Epithelial cell of proximal tubule (primary cell): Measurements from ENCODE around the gene DIS3L2. TPM values are rescaled to one million over a fixed set of nuclear protein-coding genes. Genes with fewer than 3 reads are reported as not detected.

Experiments used
- DNase-seq: peaks from one replicate; pipeline ENCODE4 v3.0.0-alpha.2; 2011; ENCODE audit warnings: low read depth
- H3K4me3 ChIP-seq: 2 replicates; pipeline ENCODE4 v1.5.1; 2011; ENCODE audit warnings: low read depth, mild to moderate bottlenecking, low read length
- total RNA-seq: library from RNA; depleted of rRNA; stranded (reverse); fragments of >200 nt; gene quantifications from 2 replicates; pipeline ENCODE4 v1.2.3, GENCODE V29; 2015
- TF ChIP-seq, protein P1 (sequence below): conservative IDR thresholded peaks from 2 replicates; pipeline ENCODE4 v1.5.1; 2012; ENCODE audit warnings: low read depth, mild to moderate bottlenecking, low read length

DIS3L2 gene
- total RNA-seq, 1 donor from 2014 or later, result 31.6 TPM

DNA sequence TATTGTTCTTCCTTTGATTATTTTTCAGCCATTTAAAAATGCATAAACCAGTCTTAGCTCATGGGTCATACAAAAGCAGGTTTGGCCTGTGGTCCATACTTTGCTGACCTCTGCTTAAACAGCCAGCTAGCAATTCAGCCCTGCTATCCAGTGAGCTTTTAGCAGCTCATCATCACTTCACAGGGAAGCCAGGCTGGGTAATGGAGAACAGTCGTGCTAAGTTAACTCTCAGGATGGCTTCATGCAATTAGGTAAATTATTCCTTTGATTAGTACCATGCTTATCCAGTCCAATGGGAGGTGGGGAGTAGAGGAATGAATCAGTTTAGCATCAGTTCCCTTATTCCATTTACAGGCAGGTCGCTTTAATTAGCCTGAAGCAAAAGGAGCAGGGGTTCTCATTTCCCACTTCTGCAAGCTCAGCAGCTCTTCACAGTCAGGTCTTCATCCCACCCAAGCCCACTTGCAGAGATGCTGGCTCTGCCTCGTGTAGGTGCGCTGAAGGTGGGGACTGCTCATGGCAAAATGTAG lies 307.2 kb downstream of the DIS3L2 start:
- no peak for DNase-seq
- no peak overlapping the region for H3K4me3 ChIP-seq
- TF ChIP-seq, protein P1, sequence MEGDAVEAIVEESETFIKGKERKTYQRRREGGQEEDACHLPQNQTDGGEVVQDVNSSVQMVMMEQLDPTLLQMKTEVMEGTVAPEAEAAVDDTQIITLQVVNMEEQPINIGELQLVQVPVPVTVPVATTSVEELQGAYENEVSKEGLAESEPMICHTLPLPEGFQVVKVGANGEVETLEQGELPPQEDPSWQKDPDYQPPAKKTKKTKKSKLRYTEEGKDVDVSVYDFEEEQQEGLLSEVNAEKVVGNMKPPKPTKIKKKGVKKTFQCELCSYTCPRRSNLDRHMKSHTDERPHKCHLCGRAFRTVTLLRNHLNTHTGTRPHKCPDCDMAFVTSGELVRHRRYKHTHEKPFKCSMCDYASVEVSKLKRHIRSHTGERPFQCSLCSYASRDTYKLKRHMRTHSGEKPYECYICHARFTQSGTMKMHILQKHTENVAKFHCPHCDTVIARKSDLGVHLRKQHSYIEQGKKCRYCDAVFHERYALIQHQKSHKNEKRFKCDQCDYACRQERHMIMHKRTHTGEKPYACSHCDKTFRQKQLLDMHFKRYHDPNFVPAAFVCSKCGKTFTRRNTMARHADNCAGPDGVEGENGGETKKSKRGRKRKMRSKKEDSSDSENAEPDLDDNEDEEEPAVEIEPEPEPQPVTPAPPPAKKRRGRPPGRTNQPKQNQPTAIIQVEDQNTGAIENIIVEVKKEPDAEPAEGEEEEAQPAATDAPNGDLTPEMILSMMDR, result no peak

DNA sequence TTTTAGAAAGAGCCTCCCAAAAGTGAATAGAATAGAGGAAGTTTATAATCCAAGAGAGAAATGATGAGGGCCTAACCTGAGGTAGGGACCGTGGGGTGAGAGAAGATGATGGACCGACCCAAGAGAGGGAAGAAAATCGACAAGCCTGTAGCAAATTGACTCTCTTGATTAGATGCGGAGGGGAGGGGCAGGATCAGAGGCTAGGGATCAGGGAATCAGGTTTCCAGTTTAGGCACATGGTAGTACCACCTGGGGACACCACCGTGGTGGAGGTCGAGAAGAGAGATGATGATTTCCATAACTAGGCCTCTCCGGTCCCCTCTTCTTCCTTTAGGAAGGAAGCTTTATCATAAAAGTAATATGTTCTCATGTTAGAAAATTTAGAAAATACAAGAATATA lies 308.4 kb downstream of the DIS3L2 start:
- TF ChIP-seq, protein P1, result no peak
- H3K4me3 ChIP-seq, result no peak overlapping the region
- DNase-seq, result no peak

DNA sequence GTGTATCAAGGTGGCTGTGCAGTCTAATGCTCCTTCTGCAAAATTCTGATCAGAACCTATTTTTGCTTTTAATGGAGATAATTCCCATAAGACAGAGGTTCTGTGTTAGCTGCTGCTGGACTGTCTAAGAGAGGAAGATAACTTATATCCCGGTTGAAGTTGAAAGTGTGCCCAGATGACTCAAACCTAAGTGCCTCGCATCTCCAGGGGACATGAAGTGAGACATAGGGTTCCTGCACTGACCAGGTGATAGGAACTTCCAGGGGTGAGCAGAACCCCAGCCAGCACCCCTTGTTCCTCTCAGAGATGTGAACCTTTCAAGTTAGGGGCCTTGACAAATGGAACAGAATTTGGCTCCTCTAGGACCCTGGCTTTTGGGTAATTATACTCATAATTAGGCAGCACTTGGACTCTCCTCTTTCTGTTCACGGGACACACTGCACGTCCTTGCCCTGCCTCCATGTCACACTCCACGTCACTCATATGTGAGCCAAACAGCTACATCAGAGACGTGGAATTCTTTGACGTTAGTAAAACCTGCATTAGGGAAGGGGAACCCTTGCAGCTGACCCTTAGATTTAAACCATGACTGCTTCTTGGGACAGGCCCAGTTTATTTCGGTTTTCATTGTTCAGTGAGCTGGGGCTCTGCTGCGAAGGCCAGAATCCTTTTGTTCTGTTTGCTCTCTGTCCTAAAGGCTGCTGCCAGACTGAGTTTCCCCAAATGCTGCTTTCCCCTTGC lies 312.6 kb downstream of the DIS3L2 start:
- TF ChIP-seq, protein P1, result no peak
- DNase-seq, result no peak
- no peak overlapping the region for H3K4me3 ChIP-seq

DNA sequence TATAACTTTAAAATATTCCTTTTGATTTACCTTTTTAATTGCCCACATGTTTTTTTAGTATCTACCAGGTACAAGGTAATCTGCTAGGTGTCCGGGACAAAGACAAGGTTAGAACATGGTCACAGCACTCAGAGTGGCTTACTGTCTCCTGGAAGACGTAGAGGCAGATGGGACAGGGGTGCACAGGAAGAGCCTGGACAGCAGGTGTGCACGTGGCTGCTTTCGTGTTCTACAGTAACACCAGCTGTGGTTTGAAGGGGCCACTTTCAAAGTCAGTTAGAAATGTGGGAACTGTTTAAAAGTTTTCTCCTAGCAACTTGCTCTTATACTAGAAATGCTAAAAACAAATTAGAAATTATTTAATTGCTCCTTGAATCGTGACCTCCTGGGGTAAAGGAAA lies 314.2 kb downstream of the DIS3L2 start:
- TF ChIP-seq, protein P1, result no peak
- no peak for DNase-seq
- H3K4me3 ChIP-seq, result no peak overlapping the region

DNA sequence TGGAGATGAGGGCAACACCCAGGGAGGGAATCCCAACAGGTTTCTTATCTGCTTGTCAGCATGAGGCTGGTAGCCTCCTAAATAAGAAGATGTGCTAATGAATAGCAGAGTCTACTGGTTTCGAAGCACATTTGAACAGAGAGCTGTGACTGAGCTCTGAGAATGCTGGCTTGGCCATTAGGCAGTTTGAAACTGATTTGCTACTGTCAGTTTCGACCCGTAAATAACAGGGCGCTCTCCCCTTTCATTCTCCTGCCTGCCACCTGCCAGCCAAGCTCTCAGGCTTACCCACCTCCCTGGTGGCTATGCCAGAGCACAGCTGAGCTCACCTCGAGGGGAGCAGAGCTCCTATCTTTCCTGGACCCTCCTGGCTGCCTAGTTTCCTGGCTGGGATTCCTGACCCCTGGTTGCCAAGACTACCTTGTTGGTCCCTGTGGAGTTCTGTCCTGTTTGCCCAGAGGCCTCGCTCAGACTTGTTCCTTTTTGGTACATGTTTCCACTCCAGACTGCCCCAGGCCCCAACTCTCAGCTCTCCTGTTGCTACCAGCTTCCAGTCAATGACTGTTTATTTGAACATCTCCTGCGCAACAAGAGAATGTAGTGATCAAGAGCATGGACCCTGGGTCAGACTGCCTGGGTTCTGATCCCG lies 314.7 kb downstream of the DIS3L2 start:
- no peak for DNase-seq
- no peak overlapping the region for H3K4me3 ChIP-seq
- TF ChIP-seq, protein P1, result no peak

DNA sequence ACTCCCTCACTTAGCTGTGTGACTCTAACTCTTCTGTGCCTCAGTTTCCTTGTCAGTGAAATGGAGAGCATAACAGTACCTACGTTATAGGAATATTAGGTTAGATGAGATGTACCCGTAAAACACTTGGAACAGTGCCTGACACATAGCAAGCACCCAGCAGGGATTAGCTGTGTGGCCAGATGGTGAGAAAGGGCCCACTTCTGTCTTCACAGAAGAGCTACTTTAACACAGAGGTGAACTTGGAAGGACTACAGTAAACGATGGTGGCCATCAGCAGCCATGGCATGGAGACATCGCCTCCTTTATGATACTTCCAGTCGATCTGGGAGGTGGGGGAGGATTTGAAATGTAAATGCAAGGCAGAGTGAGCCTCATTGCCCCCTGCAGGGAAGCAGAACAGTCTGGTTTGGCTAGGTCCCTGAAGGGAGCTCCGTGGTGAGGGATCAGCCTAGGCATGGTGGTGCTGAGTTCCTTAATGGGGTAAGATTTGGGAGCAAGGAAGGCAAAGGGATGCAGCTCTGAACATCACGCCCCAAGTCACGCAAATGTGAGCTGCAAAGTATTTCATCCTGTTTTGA lies 315.3 kb downstream of the DIS3L2 start:
- no peak overlapping the region for H3K4me3 ChIP-seq
- TF ChIP-seq, protein P1, result no peak
- DNase-seq, result no peak
